Sciatic nerve (tissue), 2 donors: Measurements from ENCODE around the gene PRDM15. TPM values are rescaled to one million over a fixed set of nuclear protein-coding genes. Genes with fewer than 3 reads are reported as not detected.
"Not testable (repeated sequence)": the region's sequence is repeated elsewhere in the genome, so short reads cannot be mapped to it uniquely, and the experiment has no call there.

Experiments
- ATAC-seq: fragments of 200-7000 bp; cut with Tn5 transposase; one replicate; pipeline ENCODE4 v1.9.1; 2020; ENCODE audit warnings: mild to moderate bottlenecking, moderate library complexity
- DNase-seq: peaks from one replicate; pipeline ENCODE4 v3.0.0-alpha.2; 2020; ENCODE audit warnings: low spot score
- intact Hi-C: fragments of 100-400 bp; cut with DNase I; formaldehyde crosslinking; loops from one replicate; pipeline ENCODE4 v1.14.2; 2022
- total RNA-seq: library from RNA; stranded (reverse); fragmentation: NEBNext Ultra II Directional; extraction: Animal tissue kit (Norgen Biotek cat#: 25700); gene quantifications from one replicate; pipeline ENCODE4 v1.2.1, GENCODE V29; 2021
- donor health status: DM: no; HTN: no; CAD: no.
- donor health status: DM: no; HTN: no; CAD: no.

PRDM15 gene
- total RNA-seq, 1 donor from 2014 or later = 10.0 TPM

- intact Hi-C loops = no loop called here
- DNase-seq (no peak), ATAC-seq (no peak)
Observed at GRCh38 chr21:41802198-41802584, 77.0 kb downstream of the PRDM15 start.

DNA sequence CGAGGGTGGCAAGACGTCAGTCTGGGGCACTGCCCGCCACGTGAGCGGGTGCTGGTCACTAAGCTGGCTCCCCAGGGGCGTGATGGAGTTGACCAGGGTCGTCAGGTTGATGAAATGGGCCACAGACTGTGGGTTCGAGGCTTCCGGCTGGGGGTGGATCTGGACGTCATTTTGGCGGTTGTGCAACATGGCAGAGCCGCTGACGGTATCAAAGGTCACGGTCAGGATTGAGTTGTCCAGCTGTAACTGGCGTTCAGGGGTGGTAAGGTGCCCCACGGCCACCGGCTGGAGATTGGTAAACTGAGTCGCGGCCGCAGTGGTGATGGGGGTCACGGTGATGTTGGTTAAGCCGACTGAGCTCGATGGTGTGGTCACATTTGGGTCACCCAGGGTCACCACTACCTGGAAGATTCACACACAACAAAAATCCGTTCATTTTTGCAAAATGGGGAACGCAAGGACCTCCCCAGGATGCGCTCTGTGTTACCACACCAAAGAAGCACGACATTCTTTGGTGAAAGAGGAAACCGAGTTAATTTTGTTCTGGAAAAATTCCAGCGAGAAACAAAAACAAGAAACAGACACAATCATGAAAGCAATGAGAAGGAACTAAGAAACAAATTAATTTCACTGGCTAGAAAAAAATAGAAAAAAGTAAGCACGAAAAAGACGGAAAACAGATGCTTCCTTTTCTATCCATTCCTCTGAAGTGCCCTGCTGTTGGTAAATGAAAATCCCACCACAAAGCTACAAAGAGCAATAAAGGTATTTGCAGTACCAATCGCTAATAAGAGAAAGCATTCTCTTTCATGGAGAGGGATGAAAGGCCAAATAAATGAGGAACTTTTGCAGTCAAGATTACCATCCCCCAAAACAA is 77.6 kb downstream of the PRDM15 start:
- no peak for ATAC-seq
- no peak for DNase-seq
- intact Hi-C loops = no loop called here

GRCh38 chr21:41800425-41801320 is 78.5 kb downstream of the PRDM15 start:
- DNase-seq = no peak
- intact Hi-C loops = no loop called here
- no peak for ATAC-seq

- no peak for ATAC-seq
- intact Hi-C loops = no loop called here
- no peak for DNase-seq
Observed at GRCh38 chr21:41799763-41800162, 79.4 kb downstream of the PRDM15 start.

- intact Hi-C loops = no loop called here
- DNase-seq (no peak), ATAC-seq (no peak)
Observed at GRCh38 chr21:41798326-41798725, 80.8 kb downstream of the PRDM15 start.

GRCh38 chr21:41796476-41797080 is 82.6 kb downstream of the PRDM15 start:
- no peak for DNase-seq

GRCh38 chr21:41795726-41796125 is 83.4 kb downstream of the PRDM15 start:
- no peak for DNase-seq
- intact Hi-C loops = no loop called here
- ATAC-seq = no peak

More at GRCh38 chr21:41796476-41797080, 82.6 kb downstream of the PRDM15 start:
- no peak for ATAC-seq
- intact Hi-C loops = no loop called here

GRCh38 chr21:41794600-41794999 is 84.5 kb downstream of the PRDM15 start:
- no peak for DNase-seq
- intact Hi-C loops = no loop called here
- no peak for ATAC-seq

DNA sequence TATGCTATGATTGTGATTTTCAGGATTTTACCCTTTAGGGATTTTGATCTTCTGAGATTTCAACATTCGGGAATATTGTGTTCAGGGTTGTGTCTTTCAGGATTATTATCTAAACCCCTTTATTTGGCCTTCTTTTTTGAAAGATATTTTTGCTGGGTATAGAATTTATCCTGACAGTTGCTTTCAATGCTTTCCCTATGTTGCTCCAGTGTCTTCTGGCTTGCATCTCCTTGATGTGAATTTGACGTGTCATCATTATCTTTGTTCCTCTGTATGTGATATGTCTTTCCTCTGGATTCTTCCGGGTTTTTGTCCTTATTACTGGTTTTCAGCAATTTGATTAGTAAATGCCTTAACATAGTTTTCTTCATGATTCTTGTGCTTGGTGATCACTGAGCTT is 86.4 kb downstream of the PRDM15 start:
- intact Hi-C loops = no loop called here

GRCh38 chr21:41786509-41786987 is 92.6 kb downstream of the PRDM15 start:
- no peak for DNase-seq
- intact Hi-C loops = no loop called here

More for the DNA sequence above, 86.4 kb downstream of the PRDM15 start:
- ATAC-seq = no peak
- DNase-seq = no peak

DNA sequence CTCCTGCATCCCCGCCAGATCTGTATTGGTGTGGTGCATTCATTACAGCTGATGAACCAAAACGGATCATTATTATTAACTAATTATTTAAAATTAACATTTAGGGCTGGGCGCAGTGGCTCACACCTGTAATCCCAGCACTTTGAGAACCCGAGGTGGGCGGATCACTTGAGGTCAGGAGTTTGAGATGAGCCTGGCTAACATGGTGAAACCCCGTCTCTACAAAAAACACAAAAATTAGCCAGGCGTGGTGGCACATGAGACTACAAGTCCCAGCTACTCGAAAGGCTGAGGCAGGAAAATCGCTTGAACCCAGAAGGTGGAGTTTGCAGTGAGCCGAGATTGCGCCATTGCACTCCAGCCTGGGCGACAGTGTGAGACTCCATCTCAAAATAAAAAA is 93.9 kb downstream of the PRDM15 start:
- intact Hi-C loops, DNase-seq, ATAC-seq: not testable (repeated sequence)

More at GRCh38 chr21:41786509-41786987, 92.6 kb downstream of the PRDM15 start:
- no peak for ATAC-seq

GRCh38 chr21:41784456-41785102 is 94.6 kb downstream of the PRDM15 start:
- ATAC-seq (no peak), DNase-seq (no peak)
- intact Hi-C loops = no loop called here

GRCh38 chr21:41783476-41784180 is 95.5 kb downstream of the PRDM15 start:
- ATAC-seq = no peak
- DNase-seq = no peak
- intact Hi-C loops = no loop called here

GRCh38 chr21:41781050-41781410 is 98.1 kb downstream of the PRDM15 start:
- no peak for DNase-seq
- intact Hi-C loops = no loop called here

DNA sequence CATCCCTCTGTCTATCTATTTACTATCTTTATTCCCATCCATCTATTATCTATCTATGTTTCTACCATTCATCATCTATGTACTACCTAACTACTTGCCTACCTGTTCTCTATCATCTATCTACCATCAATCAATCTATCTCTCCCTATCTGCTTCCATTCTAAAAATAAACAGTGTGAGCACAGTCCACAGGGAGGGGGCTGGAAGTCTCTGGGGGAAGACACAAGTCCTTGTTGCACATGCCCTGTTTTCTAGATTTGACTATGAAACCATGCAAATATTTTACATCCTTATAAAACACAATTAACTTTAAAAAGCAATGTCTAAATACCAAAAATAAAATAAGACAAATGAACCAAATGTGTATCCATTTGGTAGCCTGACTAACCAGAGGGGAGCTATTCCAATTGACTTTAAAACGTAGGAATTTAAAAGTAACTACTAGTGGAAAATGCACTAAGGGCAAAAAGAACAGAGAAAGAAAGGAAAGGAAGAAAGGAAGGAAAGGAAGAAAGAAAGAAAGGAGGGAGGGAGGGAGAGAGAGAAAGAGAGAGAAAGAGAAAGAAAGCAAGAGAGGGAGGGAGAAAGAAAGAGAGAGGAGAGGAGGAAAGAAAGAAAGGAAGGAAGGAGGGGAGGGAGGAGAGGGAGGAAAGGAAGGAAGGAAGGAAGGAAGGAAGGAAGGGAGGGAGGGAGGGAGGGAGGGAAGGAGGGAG is 98.7 kb downstream of the PRDM15 start:
- ATAC-seq (no peak), DNase-seq (no peak)
- intact Hi-C loops = no loop called here

More at GRCh38 chr21:41781050-41781410, 98.1 kb downstream of the PRDM15 start:
- no peak for ATAC-seq

DNA sequence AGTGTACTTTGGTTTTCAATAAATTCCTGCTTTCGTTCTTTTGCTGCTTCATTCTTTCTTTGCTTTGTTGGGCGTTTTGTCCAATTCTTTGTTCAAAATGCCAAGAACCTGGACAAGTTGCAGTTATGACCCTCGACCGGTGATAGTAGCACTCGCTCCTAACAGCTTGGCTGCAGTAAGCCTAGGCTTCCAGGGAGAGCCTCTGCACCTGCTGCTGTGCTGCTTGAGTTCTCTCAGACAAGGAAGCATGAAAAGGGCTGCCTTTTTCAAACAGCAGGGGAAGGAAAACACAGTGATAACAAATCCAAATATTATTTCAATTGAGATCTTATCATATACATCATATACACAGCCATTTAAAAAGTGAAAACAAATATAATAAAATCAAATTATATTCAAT is 99.5 kb downstream of the PRDM15 start:
- no peak for ATAC-seq

DNA sequence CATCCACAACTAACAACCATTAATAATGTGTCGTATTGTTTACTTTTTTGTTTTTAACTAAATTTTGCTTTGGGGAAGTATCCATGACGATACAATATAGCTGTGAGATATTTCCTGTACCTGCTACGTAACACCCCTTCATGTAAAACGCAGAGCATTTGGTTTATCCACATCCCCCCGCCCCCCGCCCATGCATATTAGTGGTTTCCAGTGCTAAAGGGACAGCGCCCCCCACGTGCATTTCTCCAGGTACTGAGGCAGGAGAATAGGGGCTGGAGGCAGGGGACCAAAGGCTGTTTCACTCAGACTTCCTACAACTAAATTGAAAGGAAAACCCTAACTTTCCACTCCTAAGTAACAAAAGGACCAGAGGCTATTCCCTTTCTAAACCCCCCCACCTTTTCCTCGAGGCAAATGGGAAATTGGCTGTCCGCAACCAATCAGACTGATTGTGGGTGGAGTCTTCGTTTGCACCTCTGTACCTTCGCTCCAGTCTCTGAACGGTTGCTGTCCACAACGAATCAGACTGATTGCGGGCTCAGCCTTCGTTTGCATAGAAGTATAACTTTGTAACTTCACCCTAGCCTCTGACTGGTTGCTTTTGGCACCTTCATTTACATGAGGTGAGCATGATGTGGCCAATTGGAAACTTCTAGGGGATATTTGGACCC is 100.1 kb downstream of the PRDM15 start:
- ATAC-seq (no peak), DNase-seq (no peak)
- intact Hi-C loops = loop anchor here (2.0 kb wide), 1 partner anchor 166 kb away; no protein-coding TSS in a partner anchor

More for the DNA sequence above, 99.5 kb downstream of the PRDM15 start:
- no peak for DNase-seq
- intact Hi-C loops = loop anchor here (2.0 kb wide), 1 partner anchor 167 kb away; no protein-coding TSS in a partner anchor
